Liver (tissue), 9 donors: Measurements from ENCODE around the gene INSL6. TPM values are rescaled to one million over a fixed set of nuclear protein-coding genes. Genes with fewer than 3 reads are reported as not detected.

ENCODE experiments used
- DNase-seq: peaks from one replicate; pipeline ENCODE4 v3.0.0-alpha.2; 2017; ENCODE audit warnings: low spot score
- H3K27ac ChIP-seq, 2 donors: one replicate each; pipeline ENCODE4 v1.7.0; 2013; ENCODE audit warnings: inconsistent platforms in 2 of 2, low read length in 2 of 2, control low read depth in 1 of 2, low read depth in 1 of 2, mild to moderate bottlenecking in 1 of 2
- H3K27me3 ChIP-seq, 4 donors: one replicate each; pipeline versions ENCODE4 v1.6.1 to v1.7.0; 2013; ENCODE audit warnings: low read length in 3 of 4, inconsistent platforms in 1 of 4, mild to moderate bottlenecking in 1 of 4, moderate library complexity in 1 of 4; ENCODE audit not compliant: control insufficient read depth in 4 of 4, insufficient read depth in 4 of 4
- H3K36me3 ChIP-seq, 4 donors: one replicate each; pipeline versions ENCODE4 v1.6.1 to v1.7.0; 2013; ENCODE audit warnings: low read length in 3 of 4, mild to moderate bottlenecking in 3 of 4, low read depth in 1 of 4, moderate library complexity in 1 of 4; ENCODE audit not compliant: control insufficient read depth in 4 of 4, insufficient read depth in 3 of 4
- H3K4me1 ChIP-seq, 4 donors: one replicate each; pipeline versions ENCODE4 v1.6.1 to v1.7.0; 2013; ENCODE audit warnings: low read length in 3 of 4, mild to moderate bottlenecking in 3 of 4, moderate library complexity in 1 of 4; ENCODE audit not compliant: control insufficient read depth in 4 of 4, insufficient read depth in 4 of 4
- H3K4me3 ChIP-seq, 3 donors: one replicate each; pipeline versions ENCODE4 v1.6.1 to v1.7.0; 2013; ENCODE audit warnings: low read length in 3 of 3, control low read depth in 1 of 3, low read depth in 1 of 3, mild to moderate bottlenecking in 1 of 3
- H3K9ac ChIP-seq, 2 donors: one replicate each; pipeline ENCODE4 v1.7.0; 2013; ENCODE audit warnings: low read length in 2 of 2, mild to moderate bottlenecking in 2 of 2, moderate library complexity in 2 of 2, control low read depth in 1 of 2, low read depth in 1 of 2
- H3K9me3 ChIP-seq, 4 donors: one replicate each; pipeline versions ENCODE4 v1.6.1 to v1.7.0; 2013; ENCODE audit warnings: low read length in 3 of 4; ENCODE audit not compliant: control insufficient read depth in 4 of 4
- ATF3 ChIP-seq: IDR thresholded peaks from 2 replicates; pipeline ENCODE4 v1.6.1; 2016; ENCODE audit warnings: antibody characterized with exemption
- CTCF ChIP-seq: fragments of 150-350 bp; IDR thresholded peaks from 2 replicates; pipeline ENCODE4 v1.5.1; 2017; ENCODE audit warnings: improper control_type of control experiment, low read depth, low read length; ENCODE audit not compliant: missing input control
- EGR1 ChIP-seq, 2 donors: IDR thresholded peaks; 2 replicates each; pipeline ENCODE4 v1.6.1; 2016 to 2018; ENCODE audit warnings: antibody characterized with exemption in 2 of 2, low read depth in 2 of 2
- FOXA1 ChIP-seq: IDR thresholded peaks from 2 replicates; pipeline ENCODE4 v1.6.1; 2016; ENCODE audit warnings: antibody characterized with exemption
- FOXA2 ChIP-seq: IDR thresholded peaks from 2 replicates; pipeline ENCODE4 v1.6.1; 2016; ENCODE audit warnings: antibody characterized with exemption
- GABPA ChIP-seq, 2 donors: IDR thresholded peaks in 1 of 2; conservative IDR thresholded peaks in 1 of 2; 2 replicates each; pipeline ENCODE4 v1.6.1; 2016; ENCODE audit warnings: antibody characterized with exemption in 2 of 2, mild to moderate bottlenecking in 1 of 2, moderate library complexity in 1 of 2
- HNF4A ChIP-seq, 2 donors: conservative IDR thresholded peaks; 2 replicates each; pipeline ENCODE4 v1.6.1; 2016; ENCODE audit warnings: antibody characterized with exemption in 2 of 2, mild to moderate bottlenecking in 2 of 2
- HNF4G ChIP-seq: IDR thresholded peaks from 2 replicates; pipeline ENCODE4 v1.6.1; 2016; ENCODE audit warnings: antibody characterized with exemption
- JUND ChIP-seq, 2 donors: IDR thresholded peaks; 2 replicates each; pipeline ENCODE4 v1.6.1; 2016; ENCODE audit warnings: antibody characterized with exemption in 2 of 2
- MAX ChIP-seq: IDR thresholded peaks from 2 replicates; pipeline ENCODE4 v1.6.1; 2016; ENCODE audit warnings: antibody characterized with exemption
- NR2F2 ChIP-seq: IDR thresholded peaks from 2 replicates; pipeline ENCODE4 v1.6.1; 2016; ENCODE audit warnings: antibody characterized with exemption
- RAD21 ChIP-seq, 2 donors: IDR thresholded peaks; 2 replicates each; pipeline ENCODE4 v1.6.1; 2016; ENCODE audit warnings: antibody characterized with exemption in 2 of 2, mild to moderate bottlenecking in 2 of 2
- REST ChIP-seq: IDR thresholded peaks from 2 replicates; pipeline ENCODE4 v1.6.1; 2016; ENCODE audit warnings: antibody characterized with exemption, mild to moderate bottlenecking
- RXRA ChIP-seq, 2 donors: IDR thresholded peaks; 2 replicates each; pipeline ENCODE4 v1.6.1; 2017 to 2018; ENCODE audit warnings: antibody characterized with exemption in 2 of 2, mild to moderate bottlenecking in 1 of 2
- SP1 ChIP-seq: IDR thresholded peaks from 2 replicates; pipeline ENCODE4 v1.6.1; 2018; ENCODE audit warnings: antibody characterized with exemption, mild to moderate bottlenecking
- TAF1 ChIP-seq: conservative IDR thresholded peaks from 2 replicates; pipeline ENCODE4 v1.6.1; 2016; ENCODE audit warnings: antibody characterized with exemption, mild to moderate bottlenecking
- YY1 ChIP-seq: IDR thresholded peaks from 2 replicates; pipeline ENCODE4 v1.6.1; 2016; ENCODE audit warnings: antibody characterized with exemption, mild to moderate bottlenecking
- ZBTB33 ChIP-seq: IDR thresholded peaks from 2 replicates; pipeline ENCODE4 v1.6.1; 2016; ENCODE audit warnings: antibody characterized with exemption
- WGBS: extraction: QIAGEN DNeasy Blood & Tissue Kit; methylation state at CpG from one replicate; pipeline ENCODE4 v1.1.7; 2013; 5-methylcytosine and 5-hydroxymethylcytosine counted together
- polyA plus RNA-seq, 2 donors: library from polyadenylated mRNA; stranded (reverse) in 1 of 2; unstranded in 1 of 2; fragments of 200-250 nt in 1 of 2; fragments of >200 nt in 1 of 2; fragmentation: Nextera tagmentation in 1 of 2; extraction: Ambion mirVana in 1 of 2; gene quantifications; one replicate each; pipeline versions ENCODE4 v1.2.1 to v1.2.3, GENCODE V29; 2013 to 2015
- total RNA-seq, 2 donors: library from RNA; depleted of rRNA; stranded (reverse); fragments of >200 nt; gene quantifications; one replicate each; pipeline ENCODE4 v1.2.3, GENCODE V29; 2014
- donor health status: healthy.
- donor health status: healthy.
- donor health status: healthy.
- donor health status: healthy.
- donor health status: healthy.

The INSL6 gene
- total and polyA plus RNA-seq, 4 donors, result 0.33 TPM; not detected in 3

- H3K27me3 ChIP-seq, result no peaks in the 10 kb centered on the region
- TF ChIP-seq FOXA2 (no peak), GABPA (IDR thresholded peaks at IDR 0.05 in 1 of 2, conservative IDR thresholded peaks at IDR 0.05 in 1 of 2) (no peak), HNF4G (no peak)
- H3K4me3 ChIP-seq, result no peak overlapping the region
- 88% methylated on average over 7 of the region's 7 CpGs for WGBS
- DNase-seq, result no peak
- H3K36me3 ChIP-seq, result peaks cover 2 to 11% (median 2%) of the 10 kb centered on the region in 4 donors
- no peak overlapping the region for H3K27ac ChIP-seq
- no peaks in the 10 kb centered on the region for H3K4me1 ChIP-seq
- no peak overlapping the region for H3K9ac ChIP-seq
- peaks cover 0 to 5% (median 3%) of the 10 kb centered on the region in 4 donors for H3K9me3 ChIP-seq
These were observed 41.2 kb downstream of the INSL6 start for GRCh38 chr9:5144217-5144616.

- H3K9me3 ChIP-seq, result peaks cover 0 to 4% (median under 1%) of the 10 kb centered on the region in 4 donors
- H3K36me3 ChIP-seq, result peaks cover 0 to 2% (median 2%) of the 10 kb centered on the region in 4 donors
- no peak for DNase-seq
- no peaks in the 10 kb centered on the region for H3K4me1 ChIP-seq
- H3K9ac ChIP-seq, result no peak overlapping the region
- no peak overlapping the region for H3K27ac ChIP-seq
- H3K27me3 ChIP-seq, result no peaks in the 10 kb centered on the region
- H3K4me3 ChIP-seq, result no peak overlapping the region
- 90% methylated on average over 1 of the region's 1 CpG for WGBS
- no peak for TF ChIP-seq JUND (IDR thresholded peaks at IDR 0.05)
- no peak for TF ChIP-seq GABPA (IDR thresholded peaks at IDR 0.05 in 1 of 2, conservative IDR thresholded peaks at IDR 0.05 in 1 of 2)
- no peak for TF ChIP-seq HNF4A (conservative IDR thresholded peaks at IDR 0.05)
- TF ChIP-seq CTCF, result no peak
- no peak for TF ChIP-seq TAF1
- no peak for TF ChIP-seq EGR1 (IDR thresholded peaks at IDR 0.05; ENCODE audit: low read depth in 2 of 2)
- TF ChIP-seq SP1, result no peak
- TF ChIP-seq YY1, result no peak
- TF ChIP-seq RAD21 (IDR thresholded peaks at IDR 0.05), result no peak
- no peak for TF ChIP-seq ATF3
- no peak for TF ChIP-seq RXRA (IDR thresholded peaks at IDR 0.05)
- no peak for TF ChIP-seq FOXA2
- TF ChIP-seq MAX, result no peak
- TF ChIP-seq FOXA1, result no peak
- TF ChIP-seq NR2F2, result no peak
- TF ChIP-seq ZBTB33, result no peak
- TF ChIP-seq HNF4G, result no peak
- no peak for TF ChIP-seq REST
These were observed 45.3 kb downstream of the INSL6 start for GRCh38 chr9:5140151-5140550.
